HG03175 (cell line): ENCODE data around the gene PGA4.
"Not testable (repeated sequence)": the region's sequence is repeated elsewhere in the genome, so short reads cannot be mapped to it uniquely, and the experiment has no call there.

Source experiments
- ATAC-seq: cut with Tn5 transposase; IDR thresholded peaks from one replicate; pipeline ENCODE4 v1.9.1; 2021; ENCODE audit warnings: mild to moderate bottlenecking, moderate library complexity; ENCODE audit not compliant: unreplicated experiment

PGA4 gene

GRCh38 chr11:61222047-61222446 lies at the start of gene PGA4:
PGA4 (plus strand) TSS chr11:61222347; CDS start chr11:61222401, 54 bp downstream.
- ATAC-seq = not testable (repeated sequence)

- ATAC-seq = no peak
Measured at GRCh38 chr11:61172356-61172755, 49.8 kb upstream of the PGA4 start.

- no peak for ATAC-seq
Measured at GRCh38 chr11:61172888-61173287, 49.3 kb upstream of the PGA4 start.

- no peak for ATAC-seq
Measured at GRCh38 chr11:61173456-61173855, 48.7 kb upstream of the PGA4 start.

GRCh38 chr11:61174273-61174672 lies 47.9 kb upstream of the PGA4 start:
- ATAC-seq = no peak

- no peak for ATAC-seq
Measured at GRCh38 chr11:61174949-61175348, 47.2 kb upstream of the PGA4 start.

GRCh38 chr11:61176446-61176845 lies 45.7 kb upstream of the PGA4 start:
- no peak for ATAC-seq

GRCh38 chr11:61180205-61180604 lies 41.9 kb upstream of the PGA4 start:
- ATAC-seq = not testable (repeated sequence)

- ATAC-seq = no peak
Measured at GRCh38 chr11:61181489-61181888, 40.7 kb upstream of the PGA4 start.

GRCh38 chr11:61183645-61184044 lies 38.5 kb upstream of the PGA4 start:
- no peak for ATAC-seq

- ATAC-seq = no peak
Measured at GRCh38 chr11:61186504-61186903, 35.6 kb upstream of the PGA4 start.

GRCh38 chr11:61187505-61188130 lies 34.5 kb upstream of the PGA4 start:
- no peak for ATAC-seq

GRCh38 chr11:61189933-61190332 lies 32.2 kb upstream of the PGA4 start:
- ATAC-seq = no peak

- no peak for ATAC-seq
Measured at GRCh38 chr11:61193596-61193995, 28.6 kb upstream of the PGA4 start.

- ATAC-seq = no peak
Measured at GRCh38 chr11:61194169-61194671, 27.9 kb upstream of the PGA4 start.

GRCh38 chr11:61194981-61195695 lies 27.0 kb upstream of the PGA4 start:
- no peak for ATAC-seq

GRCh38 chr11:61195719-61196118 lies 26.4 kb upstream of the PGA4 start:
- ATAC-seq = no peak

- ATAC-seq = no peak
Measured at GRCh38 chr11:61198361-61198760, 23.8 kb upstream of the PGA4 start.

GRCh38 chr11:61198948-61199523 lies 23.1 kb upstream of the PGA4 start:
- ATAC-seq = no peak

GRCh38 chr11:61201476-61201875 lies 20.7 kb upstream of the PGA4 start:
- no peak for ATAC-seq

GRCh38 chr11:61202950-61203746 lies 19.0 kb upstream of the PGA4 start, which contains the start of gene PGA3:
PGA3 (plus strand) TSS chr11:61203515; CDS start chr11:61203565, 50 bp downstream.
- ATAC-seq = not testable (repeated sequence)
